HPDE6-E6E7 (cell line): Measurements from ENCODE around the gene MKLN1.
"Not testable (repeated sequence)": the region's sequence is repeated elsewhere in the genome, so short reads cannot be mapped to it uniquely, and the experiment has no call there.

Source experiments
- DNase-seq: peaks from one replicate; pipeline ENCODE4 v3.0.0; 2011; ENCODE audit warnings: missing footprints; ENCODE audit errors: extremely low spot score

MKLN1 gene

DNA sequence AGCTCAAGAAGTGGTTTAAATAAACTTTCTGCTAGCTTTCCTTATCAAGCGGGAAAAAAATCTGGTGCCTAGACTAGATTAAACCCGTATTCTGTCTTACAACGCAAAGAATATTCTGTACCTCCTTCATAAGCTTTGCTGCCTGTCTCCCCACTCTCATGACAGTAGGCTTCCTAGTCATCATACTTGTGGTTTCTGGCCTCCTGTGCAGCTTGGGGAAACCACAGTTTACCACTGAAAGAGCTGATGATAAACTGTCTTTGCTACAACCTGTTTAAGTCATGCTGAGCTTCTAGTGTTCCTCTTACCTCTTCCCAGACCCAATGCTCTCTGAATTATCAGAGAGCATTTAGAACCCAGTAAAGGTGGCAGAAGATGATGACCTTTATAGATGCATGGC, 173.7 kb downstream of the MKLN1 start:
- DNase-seq, result no peak

DNA sequence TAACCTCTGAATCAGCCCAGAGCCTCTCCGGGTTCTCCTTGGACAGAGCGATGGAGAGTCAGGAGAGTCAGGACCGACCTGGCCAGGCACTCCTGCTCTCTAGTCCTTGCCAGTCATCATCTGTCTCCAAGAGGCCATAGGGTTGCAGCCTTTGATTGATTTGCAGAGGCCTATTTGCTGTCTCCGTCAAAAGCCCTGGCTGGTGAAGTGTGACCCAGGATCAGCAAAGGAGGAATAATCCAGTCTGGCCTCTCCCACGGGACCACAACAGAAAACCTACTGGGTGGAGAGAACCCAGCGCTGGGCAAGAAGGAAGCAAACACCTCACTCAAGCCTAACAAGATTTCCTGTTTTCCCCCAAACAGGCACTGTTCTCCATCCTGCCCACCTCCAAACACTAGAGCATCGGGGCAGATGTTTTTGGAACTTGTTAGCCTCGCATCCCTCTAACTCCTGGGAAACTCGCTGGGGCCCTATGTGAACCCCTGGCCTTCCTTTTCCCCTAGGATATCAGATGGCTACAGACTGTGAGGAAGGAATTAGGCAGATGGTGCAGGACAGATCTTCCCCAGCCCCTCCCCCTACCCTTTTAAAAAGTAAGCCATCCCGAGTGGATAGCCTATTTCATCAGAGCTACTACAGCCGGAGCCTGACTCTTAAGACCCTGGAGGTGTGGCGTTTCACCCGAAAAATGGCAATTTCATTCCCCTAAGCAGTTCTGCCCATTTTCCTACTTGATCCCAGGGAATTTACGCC, 174.4 kb downstream of the MKLN1 start:
- DNase-seq, result no peak

DNA sequence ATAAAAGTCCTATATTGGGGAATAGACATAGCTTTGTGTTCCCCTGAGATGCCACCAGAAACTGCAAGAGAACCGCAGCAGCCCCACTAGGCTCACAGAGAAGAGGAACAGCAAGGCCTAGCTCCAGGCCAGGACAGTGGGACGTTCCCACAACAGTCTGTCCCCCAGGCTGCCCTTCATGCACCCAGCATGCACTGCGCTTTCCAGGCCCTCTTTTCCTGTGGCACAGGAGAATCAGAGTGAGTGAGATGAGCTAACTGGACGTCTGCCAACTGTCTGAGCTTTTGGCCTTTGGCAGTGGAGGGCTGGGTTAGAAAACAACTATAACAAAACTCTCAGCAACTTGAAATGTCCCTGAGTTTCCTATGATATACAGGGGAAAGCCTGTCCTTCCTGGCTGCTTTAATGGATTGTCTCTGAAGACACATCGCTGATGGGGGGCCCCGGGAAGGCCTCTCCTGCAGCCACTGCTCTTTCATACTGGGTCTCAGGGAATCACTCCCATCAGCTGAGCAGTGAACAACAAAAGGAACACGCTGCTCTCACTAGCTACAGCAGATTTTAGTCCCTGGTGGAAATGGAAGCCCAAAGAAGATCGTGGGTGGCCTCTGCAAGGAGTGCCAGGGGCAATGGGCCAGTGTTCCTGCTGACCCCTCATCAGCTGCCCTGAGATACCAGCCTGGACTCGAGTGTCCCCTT, 175.3 kb downstream of the MKLN1 start:
- DNase-seq, result no peak

DNA sequence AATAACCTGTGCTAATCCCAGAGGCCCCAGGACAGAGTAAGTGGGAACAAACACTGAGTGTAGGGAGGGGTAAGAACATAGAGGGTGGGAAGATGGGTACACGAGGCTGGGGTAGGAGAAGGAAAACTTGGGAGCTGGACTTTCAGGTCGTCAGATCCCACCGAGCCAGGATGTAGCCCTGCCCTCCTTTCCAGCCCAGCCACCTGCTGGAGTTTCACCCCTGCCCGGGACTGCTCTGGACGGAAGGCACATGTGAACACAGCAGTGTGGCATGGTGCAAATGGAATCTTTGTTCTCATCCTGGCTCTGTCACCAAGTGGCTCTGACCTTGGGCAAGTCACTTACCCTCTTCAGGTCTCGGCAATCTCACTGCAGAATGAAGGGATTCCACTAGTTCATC, 176.0 kb downstream of the MKLN1 start:
- DNase-seq, result no peak

DNA sequence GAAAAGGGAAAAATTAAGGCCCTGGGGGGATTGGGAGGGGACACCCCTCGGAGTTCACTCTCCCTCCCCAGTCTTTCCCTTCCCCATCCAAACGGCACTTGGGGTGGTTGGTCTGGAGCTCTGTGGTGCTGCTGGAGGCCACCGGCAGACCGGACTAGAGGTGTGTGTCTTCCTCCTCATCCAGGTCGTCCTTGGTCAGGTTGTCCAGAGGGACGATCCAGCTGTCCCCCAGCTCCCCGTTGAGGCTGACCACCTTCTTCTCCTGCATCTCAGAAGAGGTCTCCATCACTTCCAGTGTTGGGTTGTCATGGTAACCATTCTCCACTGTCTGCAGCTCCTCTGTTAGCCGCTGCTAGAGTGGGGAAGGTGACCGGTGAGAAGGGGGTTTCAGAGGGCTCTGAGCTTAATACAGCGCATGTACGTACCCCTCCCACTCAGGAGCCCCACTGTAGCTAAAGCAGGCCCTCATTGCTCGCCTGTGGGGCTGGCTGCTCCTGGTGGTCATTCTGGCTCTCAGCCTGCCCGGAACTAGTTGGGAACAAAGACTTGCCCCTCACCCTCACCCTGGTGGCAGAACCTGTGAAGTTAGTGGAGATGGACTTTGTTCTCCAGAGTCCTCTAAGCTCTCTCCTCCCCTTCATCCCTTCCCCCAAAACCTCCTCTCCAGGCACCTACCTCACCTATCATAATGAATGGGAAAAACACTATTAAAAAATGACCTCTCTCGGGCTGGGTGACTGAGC, 176.7 kb downstream of the MKLN1 start:
- no peak for DNase-seq

DNA sequence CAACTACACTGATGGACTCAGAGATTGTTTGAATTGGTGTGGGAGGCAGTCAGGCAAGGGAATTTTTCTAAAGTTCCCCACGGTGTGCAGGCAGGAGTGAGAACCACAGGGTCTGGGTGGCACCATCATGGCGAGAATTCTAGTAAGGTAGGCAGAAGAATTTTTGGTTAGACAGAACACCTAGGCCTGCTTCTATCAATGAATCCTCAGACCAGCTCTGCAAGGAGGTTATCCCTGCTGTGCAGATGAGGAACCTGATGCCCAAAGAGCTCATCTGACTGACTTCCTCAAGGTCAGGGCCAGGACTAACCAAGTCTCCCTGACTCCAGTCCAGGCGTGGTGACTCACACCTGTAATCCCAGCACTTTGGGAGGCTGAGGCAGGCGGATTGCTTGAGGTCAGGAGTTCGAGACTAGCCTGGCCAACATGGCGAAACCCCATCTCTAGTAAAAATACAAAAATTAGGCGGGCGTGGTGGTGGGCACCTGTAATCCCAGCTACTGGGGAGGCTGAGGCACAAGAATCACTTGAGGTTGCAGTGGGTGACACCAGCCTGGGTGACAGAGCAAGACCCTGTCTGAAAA, 177.5 kb downstream of the MKLN1 start:
- DNase-seq, result not testable (repeated sequence)

DNA sequence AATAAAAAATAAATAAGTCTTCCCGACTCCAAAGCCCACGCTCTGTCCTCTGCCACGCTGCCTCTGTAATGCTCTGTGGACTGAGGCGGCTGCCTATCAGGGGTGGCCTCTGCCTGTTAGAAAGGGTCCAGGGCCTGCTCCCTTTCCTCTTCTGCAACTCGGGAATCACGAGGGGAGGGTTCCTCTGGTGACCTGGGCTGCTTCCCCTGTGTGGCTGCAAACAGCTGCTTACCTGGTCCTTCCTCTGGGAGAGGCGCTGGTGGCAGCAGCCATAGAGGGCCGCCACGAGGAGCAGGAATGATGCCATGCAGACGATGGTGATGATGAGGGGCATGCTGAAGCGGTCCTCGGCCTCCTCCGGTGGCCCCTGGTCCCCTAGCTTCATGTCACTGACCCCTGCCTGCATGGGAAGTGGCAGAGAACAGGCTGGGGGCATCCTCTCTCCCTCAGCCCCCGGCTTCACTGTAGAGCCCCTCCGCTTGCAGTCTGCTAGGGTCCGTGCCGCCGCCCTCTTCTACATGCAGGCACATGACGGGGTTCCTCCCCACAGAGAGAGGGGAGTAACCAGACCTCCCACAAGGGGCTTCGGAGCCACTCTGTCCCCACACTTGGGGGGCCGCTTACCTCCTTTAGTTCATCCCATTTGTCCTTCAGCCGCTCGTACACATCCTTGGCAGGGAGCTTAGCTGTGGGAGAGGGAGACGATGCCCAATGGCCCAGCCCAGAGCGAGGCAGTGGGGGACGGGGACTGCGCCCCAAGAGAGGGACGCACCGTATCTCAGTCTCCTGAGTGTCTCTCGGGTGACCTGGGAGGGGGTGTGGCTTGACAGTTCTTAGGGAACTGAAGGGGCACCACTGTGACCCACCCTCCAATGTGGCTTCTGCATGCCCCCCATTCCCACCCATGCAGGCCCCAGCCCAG, 178.2 kb downstream of the MKLN1 start:
- DNase-seq, result no peak

DNA sequence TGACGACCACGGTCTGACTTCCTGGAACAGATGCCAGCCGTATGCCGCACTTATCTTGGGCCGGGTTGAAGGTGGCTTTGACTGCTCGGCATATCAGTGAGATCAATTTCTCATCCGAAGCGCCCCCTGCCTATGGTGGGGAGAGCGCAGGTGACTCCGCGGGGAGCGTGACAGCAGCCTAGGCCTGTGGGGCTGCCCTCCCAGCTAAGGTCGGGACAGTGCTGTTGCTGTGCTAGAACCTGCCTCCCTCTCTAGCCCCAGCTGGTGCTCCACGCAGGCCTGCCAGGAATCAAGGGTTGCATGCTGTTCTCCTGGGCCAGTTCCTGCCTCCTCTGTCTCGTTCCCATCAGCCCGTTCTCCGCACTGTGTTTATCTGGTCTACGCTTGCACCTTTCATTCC, 178.9 kb downstream of the MKLN1 start:
- no peak for DNase-seq

DNA sequence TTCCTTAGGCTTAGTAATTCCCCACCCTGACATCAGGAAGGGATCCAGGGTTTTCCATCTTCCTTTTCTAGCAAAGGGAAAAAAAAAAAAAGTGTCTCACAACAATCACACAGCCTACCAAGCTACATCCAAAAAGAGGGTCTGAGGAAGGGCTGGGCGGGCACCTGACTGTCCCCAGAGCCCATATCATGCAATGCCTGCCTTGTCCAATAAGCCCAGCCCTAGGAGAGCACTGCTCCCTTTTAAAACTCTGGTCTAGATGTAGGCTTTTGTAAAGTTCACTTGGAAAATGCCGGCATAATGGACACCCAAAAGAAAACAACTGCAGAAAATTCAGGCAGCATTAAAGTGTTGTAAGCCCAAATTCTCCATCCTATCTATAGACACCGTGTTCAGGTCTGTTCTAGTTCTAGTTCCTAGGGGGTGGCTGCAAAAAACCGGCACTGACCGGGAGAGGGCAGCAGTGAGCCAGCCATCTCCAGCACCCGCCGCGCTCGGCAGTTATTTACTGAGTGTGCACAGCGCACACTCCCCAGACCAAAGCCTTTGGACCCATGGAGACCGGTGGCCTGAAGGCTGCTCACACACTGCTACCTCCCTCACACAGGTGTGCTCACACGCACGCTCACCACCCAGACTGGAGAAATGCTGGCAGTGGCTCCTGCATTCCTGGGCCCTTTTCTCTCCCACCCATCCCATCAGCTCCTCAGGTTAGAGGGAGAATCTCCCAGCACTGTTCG, 180.1 kb downstream of the MKLN1 start:
- peak; percentile 49 for DNase-seq

DNA sequence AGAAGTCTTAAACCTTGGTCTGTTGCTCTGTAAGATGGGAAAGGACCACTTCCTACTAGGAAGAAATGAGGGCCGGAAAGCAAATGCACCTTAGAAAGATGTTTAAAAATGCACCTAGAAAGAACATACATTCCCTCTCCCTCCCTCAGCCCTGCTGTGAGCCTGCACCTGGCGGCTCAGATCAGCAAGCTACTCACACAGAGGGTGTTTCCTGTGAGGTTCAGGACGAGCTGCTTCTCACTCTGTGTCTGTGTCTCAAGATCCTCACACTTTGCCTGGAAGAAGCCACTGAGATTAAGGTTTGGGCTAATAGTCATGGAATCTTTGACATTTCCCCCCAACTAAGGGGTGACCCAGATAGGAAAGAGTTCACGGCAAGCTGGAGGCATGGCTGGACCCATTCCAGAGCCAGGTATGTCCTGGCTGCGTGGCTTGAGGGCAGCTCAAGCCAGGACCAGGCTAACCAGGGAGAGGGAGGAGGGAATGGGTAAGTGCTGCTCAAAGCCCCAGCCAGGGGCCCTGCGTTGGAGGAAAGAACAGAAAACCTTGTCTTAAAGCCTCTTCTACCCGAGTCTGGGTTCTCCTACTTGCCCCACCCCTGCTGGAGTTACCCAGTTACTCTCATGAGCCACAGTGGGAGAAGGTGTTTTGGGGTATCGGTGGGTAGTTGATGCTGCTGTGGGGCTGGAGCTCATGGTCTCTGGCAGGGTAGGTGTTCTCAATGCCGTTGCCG, 181.2 kb downstream of the MKLN1 start:
- DNase-seq, result no peak

DNA sequence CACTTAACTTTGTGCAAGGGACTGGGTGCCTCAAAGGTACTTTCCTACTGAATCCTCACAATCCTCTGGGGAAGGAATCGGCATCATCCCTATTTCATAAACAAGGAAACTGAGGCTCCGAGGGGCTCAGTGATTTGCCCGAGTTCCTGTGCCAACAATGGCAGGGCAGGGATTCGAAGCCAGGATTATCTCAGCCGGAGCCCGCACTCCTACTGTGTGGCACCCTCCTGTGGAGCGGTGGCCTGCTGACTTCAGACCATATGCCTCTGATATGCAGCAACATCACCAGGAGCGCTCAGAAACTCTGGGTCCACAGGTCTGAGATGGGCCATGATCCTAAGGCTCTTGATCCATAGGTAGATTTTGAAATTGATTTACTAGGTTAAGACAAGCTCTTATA, 182.1 kb downstream of the MKLN1 start:
- DNase-seq, result no peak

DNA sequence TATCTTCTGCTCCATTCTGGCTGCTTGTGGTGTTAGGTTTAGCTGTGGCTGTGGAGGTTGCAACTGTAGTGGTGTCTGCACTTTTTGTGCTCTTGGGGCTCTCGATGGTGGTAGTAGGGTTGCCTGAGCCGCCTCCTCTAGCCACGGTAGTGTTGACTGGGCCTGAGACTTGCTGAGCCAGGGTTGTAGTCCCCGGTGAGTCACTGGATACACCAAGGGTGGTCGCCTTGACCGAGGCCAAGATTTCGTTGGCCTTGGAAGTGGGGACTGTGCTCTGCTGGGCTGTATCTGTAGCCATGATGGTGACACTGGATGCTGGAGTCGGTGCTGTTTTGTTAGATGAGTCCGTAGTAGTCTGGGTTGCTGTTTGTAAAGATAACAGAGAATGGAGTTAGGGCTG, 183.4 kb downstream of the MKLN1 start:
- DNase-seq, result no peak

DNA sequence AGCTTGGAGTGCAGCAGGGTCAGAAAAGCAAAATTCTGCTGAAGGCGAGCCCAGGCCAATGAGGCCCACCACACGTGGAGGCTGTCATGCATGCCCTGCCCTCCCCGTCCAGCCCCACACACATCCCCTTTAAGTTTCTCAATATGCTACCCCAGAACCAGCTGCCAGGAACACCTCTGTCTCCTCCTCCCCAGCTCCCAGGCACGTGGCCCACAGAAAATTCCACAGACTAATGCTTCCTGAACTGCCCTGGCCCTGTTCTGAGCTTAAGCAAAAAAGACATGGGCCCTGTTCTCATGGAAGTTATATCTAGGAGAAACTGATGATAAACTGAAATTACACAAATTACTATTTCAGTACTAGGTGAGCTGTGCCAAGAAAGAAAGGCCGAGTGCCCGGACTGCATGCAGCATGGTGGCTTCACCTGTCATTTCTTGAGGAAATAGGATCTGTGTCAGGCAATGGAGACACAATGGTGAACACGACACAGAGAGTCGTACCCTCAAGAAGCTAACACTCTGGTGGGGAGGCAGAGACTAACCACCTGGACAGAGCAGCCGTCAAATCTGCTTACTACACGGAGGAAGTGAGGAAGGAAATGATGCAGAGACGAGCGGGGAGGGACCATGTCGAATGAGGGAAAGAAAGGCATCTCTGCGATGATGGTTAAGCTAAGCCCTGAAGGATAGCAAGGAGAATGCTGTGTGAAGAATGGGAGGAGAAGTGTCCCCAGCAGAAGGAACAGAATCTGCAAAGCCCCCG, 184.3 kb downstream of the MKLN1 start:
- no peak for DNase-seq

DNA sequence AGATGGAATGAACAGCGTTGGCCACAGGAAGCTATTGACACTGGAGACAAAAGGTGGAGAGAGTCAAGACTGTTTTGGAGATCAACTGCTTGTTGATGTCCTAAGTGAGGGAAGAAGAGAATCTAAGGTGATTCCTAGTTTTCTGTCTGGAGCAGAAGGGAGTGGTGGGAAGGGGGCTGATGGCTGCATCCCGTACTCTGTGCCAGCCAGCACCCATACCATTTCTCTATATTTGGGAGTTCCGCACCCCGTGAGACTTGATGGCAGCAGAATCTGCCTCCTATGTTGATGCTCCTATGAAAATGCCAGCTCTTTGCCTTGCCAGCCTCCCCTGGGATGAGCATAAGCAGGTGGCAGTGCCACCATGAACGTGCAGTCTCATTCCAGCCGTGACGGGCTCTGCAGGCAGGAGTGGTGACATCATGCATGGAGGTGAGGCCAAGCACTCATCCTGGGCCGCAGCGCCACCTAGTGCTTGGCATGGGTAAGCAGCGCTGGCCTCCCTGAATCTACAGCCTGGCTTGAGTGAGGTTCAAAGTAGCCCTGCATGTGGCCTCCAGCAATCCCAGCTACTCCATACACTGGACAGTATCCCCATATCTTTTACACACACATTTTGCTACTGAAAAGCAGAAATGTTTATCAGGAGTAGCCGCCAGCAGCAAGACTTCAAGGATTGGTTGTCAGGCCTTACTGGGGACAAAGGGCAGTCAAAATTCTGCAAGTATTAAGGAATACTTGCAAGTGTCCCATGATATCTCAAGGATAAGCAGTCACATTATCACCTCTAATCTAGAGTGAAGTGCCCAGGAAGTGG, 185.8 kb downstream of the MKLN1 start:
- peak; percentile 86 for DNase-seq

DNA sequence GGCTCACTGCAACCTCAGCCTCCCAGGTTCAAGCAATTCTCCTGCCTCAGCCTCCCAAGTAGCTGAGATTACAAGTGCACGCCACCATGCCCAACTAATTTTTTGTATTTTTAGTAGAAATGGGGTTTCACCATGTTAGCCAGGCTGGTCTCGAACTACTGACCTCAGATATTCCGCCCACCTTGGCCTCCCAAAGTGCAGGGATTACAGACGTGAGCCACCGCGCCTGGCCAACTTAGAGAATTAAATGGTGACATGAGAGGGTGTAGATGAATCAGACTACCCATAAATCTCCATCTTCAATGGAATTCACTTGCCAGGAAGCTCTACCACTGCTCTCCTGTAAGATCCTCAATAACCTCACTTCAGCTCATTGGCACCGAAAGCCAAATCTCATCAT, 187.8 kb downstream of the MKLN1 start:
- DNase-seq, result not testable (repeated sequence)

DNA sequence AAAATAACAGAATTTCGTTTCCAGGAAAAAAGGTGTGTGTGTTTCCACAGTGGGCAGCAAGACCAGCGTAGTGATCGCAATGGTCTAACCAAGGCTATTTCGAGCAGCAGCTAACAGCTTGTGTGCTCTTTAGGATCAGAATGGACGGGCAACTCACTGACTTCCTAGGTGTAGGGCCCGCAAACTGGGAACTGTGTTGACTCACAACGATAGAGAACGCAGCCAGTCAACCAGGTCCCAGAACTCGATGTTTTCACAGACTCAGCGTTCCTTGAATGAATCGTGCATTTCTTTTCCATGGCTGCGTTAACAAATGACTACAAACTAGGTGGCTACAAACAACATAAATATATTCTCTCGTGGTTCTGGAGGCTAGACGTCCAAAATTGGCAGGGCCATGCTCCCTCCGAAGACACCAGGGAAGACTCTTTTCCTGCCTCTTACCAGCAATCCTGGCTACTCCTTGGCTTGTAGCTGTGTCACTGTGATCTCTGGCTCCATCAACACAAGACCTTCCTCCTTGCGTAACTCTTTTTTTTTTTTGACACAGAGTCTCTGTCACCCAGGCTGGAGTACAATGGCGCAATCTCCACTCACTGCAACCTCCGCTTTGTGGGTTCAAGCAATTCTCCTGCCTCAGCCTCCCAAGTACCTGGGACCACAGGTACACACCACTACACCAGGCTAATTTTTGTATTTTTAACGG, 189.7 kb downstream of the MKLN1 start:
- DNase-seq, result no peak

DNA sequence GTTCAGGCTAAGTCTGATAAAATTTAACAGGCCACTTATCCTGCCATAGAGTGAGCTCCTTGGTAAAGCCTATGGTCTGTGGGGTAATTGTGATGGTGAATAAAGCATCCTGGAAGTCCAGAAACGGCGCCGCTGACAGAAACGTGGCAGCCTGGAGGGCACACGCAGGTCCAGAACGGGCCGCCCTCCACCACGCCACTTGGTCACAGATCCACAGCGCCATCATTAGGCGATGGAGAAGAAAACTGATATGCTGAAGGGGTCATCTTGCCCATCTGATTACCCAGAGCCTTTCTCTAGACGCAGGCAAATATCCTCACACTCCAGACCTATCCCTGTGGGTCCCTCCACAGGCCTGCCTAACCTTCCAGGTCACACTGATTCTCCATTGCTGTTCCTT, 190.9 kb downstream of the MKLN1 start:
- no peak for DNase-seq
